BE2C (cell line): ENCODE measurements around the gene CCR7.

ENCODE experiments used
- DNase-seq: peaks from one replicate; pipeline ENCODE4 v3.0.0-alpha.2; 2020
- H3K27me3 ChIP-seq: fragments of 250-450 bp; sonication (Bioruptor Pico); 2 replicates; pipeline ENCODE4 v1.5.1; 2020; ENCODE audit warnings: mild to moderate bottlenecking
- H3K36me3 ChIP-seq: fragments of 250-450 bp; sonication (Bioruptor Pico); 2 replicates; pipeline ENCODE4 v1.5.1; 2020; ENCODE audit warnings: mild to moderate bottlenecking
- H3K4me1 ChIP-seq: fragments of 250-450 bp; sonication (Bioruptor Pico); 2 replicates; pipeline ENCODE4 v1.5.1; 2020
- H3K4me3 ChIP-seq: 2 replicates; pipeline ENCODE4 v1.5.1; 2011; ENCODE audit warnings: low read depth, low read length
- H3K9me3 ChIP-seq: fragments of 250-450 bp; sonication (Bioruptor Pico); 2 replicates; pipeline ENCODE4 v1.5.1; 2020
- TF ChIP-seq, protein P1 (sequence below): IDR thresholded peaks from 2 replicates; pipeline ENCODE4 v1.5.1; 2012; ENCODE audit warnings: mild to moderate bottlenecking, low read depth, low read length

CCR7 gene

GRCh38 chr17:40604327-40605080 is 39.2 kb upstream of the CCR7 start:
- no peak for DNase-seq
- Histone ChIP-seq H3K4me1 (no peaks in the 10 kb centered on the region), H3K27me3 (peaks cover 22% of the 10 kb centered on the region), H3K36me3 (no peaks in the 10 kb centered on the region), H3K9me3 (no peaks in the 10 kb centered on the region), H3K4me3 (no peak overlapping the region)
- TF ChIP-seq, protein P1, sequence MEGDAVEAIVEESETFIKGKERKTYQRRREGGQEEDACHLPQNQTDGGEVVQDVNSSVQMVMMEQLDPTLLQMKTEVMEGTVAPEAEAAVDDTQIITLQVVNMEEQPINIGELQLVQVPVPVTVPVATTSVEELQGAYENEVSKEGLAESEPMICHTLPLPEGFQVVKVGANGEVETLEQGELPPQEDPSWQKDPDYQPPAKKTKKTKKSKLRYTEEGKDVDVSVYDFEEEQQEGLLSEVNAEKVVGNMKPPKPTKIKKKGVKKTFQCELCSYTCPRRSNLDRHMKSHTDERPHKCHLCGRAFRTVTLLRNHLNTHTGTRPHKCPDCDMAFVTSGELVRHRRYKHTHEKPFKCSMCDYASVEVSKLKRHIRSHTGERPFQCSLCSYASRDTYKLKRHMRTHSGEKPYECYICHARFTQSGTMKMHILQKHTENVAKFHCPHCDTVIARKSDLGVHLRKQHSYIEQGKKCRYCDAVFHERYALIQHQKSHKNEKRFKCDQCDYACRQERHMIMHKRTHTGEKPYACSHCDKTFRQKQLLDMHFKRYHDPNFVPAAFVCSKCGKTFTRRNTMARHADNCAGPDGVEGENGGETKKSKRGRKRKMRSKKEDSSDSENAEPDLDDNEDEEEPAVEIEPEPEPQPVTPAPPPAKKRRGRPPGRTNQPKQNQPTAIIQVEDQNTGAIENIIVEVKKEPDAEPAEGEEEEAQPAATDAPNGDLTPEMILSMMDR: no peak

DNA sequence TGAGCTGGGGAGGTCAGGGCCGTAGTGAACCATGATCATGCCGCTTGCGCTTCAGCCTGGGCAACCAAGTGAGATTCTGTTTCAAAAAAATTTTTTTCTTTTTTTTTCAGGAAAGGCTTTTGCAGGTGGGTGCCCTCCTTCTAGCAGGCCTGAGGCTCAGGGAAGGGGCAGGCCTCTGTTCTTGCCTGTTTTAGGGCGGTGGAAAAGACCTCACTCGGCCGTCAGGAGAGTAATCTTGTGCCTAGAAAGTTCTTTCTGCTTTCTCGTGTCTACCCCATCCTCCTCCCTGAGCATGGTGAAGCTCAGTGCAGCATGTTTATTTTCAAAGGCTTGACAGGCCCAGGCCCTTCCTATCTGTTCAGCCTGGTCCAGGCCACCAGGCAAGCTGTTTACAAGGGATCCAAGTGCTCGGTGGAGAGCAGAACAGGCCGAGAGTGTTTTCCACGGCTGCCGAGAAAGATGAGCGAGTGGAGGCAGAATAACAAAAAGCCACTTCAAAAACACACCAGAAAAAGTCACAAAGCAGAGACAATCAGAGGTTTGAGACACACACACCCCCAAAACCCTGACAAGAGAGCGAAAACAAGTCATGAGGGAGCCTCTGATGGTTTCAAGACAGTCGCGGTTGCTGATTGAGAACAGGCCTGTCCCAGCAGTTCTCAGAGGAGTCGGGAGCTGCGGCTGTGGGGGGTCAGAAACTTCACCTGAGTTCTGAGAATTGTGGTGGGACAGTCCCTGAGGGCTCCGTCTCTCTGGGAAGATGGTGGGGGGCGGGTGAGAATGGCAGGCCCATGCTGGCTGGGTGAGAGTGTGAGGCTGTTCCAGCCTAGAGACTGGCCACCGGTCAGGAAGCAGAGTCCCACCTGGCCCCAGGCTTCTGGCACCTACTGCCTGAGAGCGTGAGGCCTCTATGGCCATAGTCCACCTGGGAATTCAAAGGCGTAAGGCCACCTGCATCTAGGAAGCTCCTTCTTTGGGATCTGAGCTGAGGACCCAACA is 37.5 kb upstream of the CCR7 start:
- no peak for DNase-seq
- H3K4me3 ChIP-seq: no peak overlapping the region

GRCh38 chr17:40600486-40601046 is 35.3 kb upstream of the CCR7 start:
- H3K9me3 ChIP-seq: peaks cover 4% of the 10 kb centered on the region; the same call in 1 of the 2 replicates

More for the DNA sequence above, 37.5 kb upstream of the CCR7 start:
- Histone ChIP-seq H3K27me3 (peaks cover 17% of the 10 kb centered on the region), H3K9me3 (no peaks in the 10 kb centered on the region), H3K36me3 (no peaks in the 10 kb centered on the region), H3K4me1 (no peaks in the 10 kb centered on the region)
- TF ChIP-seq, protein P1: no peak

DNA sequence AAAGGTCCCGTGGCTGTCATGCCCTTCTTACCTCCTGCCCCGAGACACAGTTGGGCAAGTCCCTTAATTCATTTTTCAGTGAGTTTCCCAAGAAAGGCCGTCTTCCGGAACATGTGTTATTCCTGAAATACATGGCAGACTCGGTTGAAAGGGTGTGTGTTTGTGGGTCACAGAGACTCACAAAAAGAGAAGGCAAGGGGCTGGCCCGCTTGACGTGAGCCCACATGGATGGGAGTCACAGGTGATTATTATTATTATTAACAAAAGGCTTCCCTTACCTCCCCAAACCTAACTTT is 34.1 kb upstream of the CCR7 start:
- H3K4me3 ChIP-seq: no peak overlapping the region
- peaks cover 9% of the 10 kb centered on the region for H3K27me3 ChIP-seq
- H3K36me3 ChIP-seq: no peaks in the 10 kb centered on the region
- H3K4me1 ChIP-seq: no peaks in the 10 kb centered on the region
- peaks cover 4% of the 10 kb centered on the region; the same call in 1 of the 2 replicates for H3K9me3 ChIP-seq
- no peak for DNase-seq
- TF ChIP-seq, protein P1: no peak

More at GRCh38 chr17:40600486-40601046, 35.3 kb upstream of the CCR7 start:
- DNase-seq: no peak
- peaks cover 14% of the 10 kb centered on the region for H3K27me3 ChIP-seq
- no peak overlapping the region for H3K4me3 ChIP-seq
- TF ChIP-seq, protein P1: no peak
- H3K36me3 ChIP-seq: no peaks in the 10 kb centered on the region
- no peaks in the 10 kb centered on the region for H3K4me1 ChIP-seq

GRCh38 chr17:40598619-40599467 is 33.6 kb upstream of the CCR7 start:
- no peak overlapping the region for H3K4me3 ChIP-seq
- TF ChIP-seq, protein P1: no peak
- peaks cover 4% of the 10 kb centered on the region; the same call in 1 of the 2 replicates for H3K9me3 ChIP-seq
- no peaks in the 10 kb centered on the region for H3K36me3 ChIP-seq
- DNase-seq: no peak
- no peaks in the 10 kb centered on the region for H3K4me1 ChIP-seq
- H3K27me3 ChIP-seq: peaks cover 8% of the 10 kb centered on the region
